GM19099 (cell line): ENCODE measurements around the gene SPAG16.

Source experiments
- POLR2A ChIP-seq: IDR thresholded peaks from 3 replicates; pipeline ENCODE4 v1.6.1; 2011; ENCODE audit warnings: low read depth; ENCODE audit not compliant: insufficient read length; ENCODE audit errors: extremely low read depth

Gene SPAG16

GRCh38 chr2:213561759-213562158 is 277.5 kb downstream of the SPAG16 start:
- no peak for TF ChIP-seq POLR2A

DNA sequence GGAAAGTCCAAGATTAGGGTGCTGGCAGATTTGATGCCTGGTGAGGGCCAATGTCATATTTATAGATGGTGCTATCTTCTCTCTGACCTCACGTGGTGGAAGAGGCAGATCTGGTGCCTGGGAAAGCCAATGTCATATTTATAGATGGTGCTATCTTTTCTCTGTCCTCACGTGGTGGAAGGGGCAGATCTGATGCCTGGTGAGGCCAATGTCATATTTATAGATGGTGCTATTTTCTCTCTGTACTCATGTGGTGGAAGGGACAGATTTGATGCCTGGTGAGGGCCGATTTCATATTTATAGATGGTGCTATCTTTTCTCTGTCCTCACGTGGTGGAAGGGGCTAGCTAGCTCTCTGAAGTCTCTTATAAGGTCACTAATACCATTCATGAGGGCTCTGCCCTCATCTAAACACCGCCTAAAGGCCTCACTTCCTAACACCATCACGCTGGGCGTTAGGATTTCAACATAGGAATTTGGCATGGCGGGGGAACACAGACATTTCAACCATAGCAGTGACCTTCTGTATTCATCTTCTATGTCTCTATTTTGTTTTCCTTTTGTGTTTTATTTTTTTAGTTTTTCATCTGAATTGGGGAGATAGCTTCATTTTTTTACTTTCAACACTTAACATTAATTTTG is 278.4 kb downstream of the SPAG16 start:
- no peak for TF ChIP-seq POLR2A

- no peak for TF ChIP-seq POLR2A
These were observed 282.6 kb downstream of the SPAG16 start for GRCh38 chr2:213566846-213567245.

GRCh38 chr2:213609570-213610170 is 325.4 kb downstream of the SPAG16 start:
- TF ChIP-seq POLR2A = no peak

DNA sequence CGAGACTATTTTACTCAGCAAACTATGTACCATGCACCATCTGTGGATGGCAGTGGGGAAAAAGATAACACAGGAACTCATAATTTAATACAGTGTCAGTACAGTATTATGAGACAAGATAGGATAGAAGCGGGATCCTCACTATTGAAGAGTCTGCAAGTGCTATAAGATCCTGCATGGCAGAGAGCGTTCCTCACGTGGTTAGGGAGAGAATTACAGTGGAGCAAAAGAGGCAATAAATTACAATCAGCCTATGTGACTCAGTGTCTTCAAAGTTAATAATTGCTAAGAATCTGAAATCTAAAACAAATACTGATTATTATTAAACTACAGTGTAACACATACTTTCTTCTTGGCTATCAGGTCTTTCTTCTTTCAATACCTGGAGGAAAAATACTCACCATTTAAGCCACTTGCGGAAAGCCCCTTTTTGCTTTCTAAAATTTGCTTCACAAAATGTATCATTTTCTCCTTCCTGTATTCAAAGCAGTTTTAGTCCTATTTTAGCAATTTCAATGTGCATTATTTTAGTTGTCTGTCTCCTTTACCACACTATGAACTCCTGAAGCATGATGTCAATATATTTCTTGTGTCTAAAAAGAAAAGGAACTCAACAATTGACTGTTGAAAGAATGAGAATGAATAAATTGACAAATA is 342.9 kb downstream of the SPAG16 start:
- no peak for TF ChIP-seq POLR2A

GRCh38 chr2:213627835-213628460 is 343.7 kb downstream of the SPAG16 start:
- TF ChIP-seq POLR2A = no peak

DNA sequence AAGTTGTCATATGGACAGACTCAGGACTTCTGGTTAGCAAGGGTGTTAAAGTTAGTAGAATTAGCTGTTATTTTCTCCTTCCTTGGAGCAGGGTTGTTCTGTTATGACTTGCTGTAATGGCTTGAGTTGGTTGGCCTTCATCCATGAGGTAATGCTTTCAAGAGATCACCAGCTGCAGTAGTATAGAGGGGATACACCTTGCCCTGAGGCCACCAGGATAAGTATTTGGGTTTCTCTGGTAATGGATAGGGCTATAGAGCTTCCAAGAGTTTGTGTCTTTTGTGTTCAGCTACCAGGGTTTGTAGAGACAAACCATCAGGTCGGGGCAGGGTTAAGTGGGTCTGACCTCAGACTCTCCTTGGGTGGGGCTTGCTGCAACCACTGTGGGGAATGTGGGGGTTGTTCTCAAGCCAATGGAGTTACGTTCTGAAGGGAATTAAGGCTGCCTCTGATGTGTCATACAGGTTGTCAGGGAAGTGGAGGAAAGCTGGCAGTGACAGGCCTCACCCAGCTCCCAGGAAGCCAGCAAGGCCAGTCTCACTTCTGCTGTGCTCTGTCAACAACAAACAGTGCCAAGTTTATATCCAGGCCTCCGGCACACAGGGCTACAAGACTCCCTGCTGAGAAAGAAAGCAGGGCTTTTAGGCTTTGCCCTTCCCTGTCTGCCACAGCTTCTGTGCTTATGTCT is 356.6 kb downstream of the SPAG16 start:
- TF ChIP-seq POLR2A = no peak

DNA sequence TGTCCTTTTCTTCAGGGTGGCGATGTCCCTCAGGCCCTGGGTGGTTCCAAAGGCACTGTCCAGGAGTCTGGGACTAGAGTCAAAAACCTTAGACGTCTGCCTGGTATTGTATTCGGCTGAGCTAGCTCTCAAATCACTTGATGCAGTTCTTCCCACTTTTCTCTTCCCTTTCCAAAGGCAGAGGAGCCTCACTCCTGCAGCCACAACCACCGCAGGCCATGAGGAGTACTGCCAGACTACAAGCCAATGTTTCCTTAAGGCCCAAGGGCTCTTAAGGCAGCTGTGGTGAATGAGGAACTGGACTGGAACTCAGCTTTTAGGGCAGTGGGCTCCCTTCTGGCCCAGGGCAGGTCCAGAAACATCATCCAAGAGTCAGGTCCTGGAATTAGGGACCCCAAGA is 360.7 kb downstream of the SPAG16 start:
- no peak for TF ChIP-seq POLR2A

GRCh38 chr2:213649176-213649575 is 364.9 kb downstream of the SPAG16 start:
- TF ChIP-seq POLR2A = no peak

DNA sequence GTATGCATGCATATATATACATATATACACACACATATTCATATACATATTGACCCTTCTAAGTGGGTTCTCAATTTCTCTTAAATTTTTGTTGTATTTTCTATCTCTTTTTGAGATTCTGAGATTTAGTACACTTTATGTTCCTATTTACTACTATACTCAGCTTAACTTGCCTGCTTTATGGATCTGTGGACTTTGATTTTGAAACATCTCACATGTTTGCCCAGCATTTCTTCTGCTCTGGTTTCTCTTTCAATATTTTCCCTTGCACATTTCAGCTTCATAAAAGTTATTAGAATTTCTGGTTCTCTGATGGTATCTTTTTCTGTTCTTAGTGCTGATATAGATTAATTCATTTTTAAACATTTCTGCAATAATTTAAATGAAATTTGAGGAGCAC is 380.6 kb downstream of the SPAG16 start:
- no peak for TF ChIP-seq POLR2A

DNA sequence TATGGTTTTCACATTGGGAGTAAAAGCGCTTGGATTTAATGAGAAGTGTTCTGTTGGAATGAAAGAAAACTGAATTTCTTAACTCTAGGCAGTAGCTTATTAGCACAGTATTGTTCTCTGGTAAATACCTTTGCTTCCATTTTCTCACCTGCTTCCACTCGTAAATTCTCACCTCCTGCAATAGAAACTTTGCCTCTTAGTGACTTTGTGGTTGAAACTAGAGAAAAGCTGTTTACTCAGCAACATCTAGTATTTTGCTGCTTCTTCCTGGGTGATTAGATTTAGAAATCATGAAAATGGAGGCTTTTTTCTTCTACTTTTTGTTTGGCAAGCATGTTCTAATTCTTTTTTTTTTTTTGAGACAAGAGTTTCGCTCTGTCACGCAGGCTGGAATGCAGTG is 385.4 kb downstream of the SPAG16 start:
- no peak for TF ChIP-seq POLR2A

- TF ChIP-seq POLR2A = no peak
These were observed 394.4 kb downstream of the SPAG16 start for GRCh38 chr2:213678437-213679218.

DNA sequence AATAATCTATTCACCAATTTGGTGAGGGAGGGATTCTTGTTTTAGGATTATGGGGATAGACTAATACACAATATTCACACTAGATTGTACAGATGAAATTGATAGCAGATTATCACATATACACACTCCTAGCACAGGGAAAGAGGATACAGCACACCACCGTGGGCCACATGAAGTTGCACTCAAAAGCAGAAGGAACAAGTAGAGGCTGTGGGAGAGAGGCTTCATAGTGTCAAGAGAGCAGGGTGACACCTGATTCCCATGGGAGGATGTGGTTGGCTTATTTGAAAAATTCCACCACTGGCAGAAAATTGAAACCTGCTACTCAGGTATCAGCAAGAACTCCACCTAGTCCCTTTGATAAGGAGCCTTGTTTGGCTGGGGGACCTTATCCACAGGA is 395.6 kb downstream of the SPAG16 start:
- TF ChIP-seq POLR2A = no peak

DNA sequence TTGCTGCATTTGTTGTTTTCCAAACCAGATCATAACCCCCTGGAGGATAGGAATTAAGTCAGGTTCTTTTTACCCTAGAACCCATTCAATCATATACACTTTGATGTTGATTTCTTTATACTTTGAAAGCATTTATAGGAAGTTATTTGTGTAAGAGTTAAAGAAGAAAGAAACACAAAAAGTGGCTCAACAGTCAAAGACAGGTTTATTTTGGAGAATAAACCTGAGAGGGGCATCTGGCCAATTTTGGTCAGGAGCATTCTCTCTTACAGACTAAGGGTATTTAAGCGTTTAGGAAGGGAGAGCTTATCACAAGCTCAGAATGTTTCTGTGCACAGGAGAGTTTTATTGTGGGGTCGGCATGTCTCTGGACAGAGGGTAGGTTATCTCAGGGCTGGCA is 398.0 kb downstream of the SPAG16 start:
- TF ChIP-seq POLR2A = no peak
